Measurements from ENCODE around the gene CHRNA4. TPM values are rescaled to one million over a fixed set of nuclear protein-coding genes. Genes with fewer than 3 reads are reported as not detected.

CHRNA4 gene
- total and polyA plus RNA-seq, 9 of the 15 experiments (the other 6 are each of a cell fraction or from before 2014, with no cell fraction given), result not detected

DNA sequence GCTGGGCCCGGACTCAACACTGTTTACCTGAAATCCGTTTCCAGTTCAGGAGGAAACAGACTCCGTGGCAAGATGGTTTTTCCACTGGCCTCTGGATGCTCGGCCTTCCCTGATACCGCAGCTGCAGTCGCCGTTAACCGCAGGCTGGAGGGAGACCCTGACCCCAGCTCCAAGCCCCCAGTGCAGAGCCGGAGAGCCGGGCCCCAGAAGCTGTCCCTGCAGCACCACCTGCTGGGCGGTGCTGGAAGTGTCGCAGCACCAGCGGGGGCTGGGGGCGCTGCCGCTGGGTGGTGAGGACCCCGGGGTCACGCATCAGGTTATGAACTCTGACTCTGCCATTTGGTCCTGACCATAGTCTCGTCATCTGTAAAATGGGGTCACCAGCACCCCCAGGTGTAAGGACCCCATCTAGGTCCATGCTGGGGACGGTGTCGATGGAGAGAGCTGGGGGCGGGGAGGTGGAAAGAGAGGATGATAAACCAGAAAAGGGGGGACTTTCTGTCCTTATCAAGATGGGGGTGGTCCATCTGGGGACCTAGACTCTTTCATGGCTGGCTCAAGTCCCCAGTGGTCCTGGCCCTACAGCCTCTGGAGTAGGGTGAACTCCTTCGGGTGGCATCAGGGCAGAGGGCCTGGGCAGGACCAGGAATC is 20.8 kb upstream of the CHRNA4 start (continued):
- TF ChIP-seq, protein P1, sequence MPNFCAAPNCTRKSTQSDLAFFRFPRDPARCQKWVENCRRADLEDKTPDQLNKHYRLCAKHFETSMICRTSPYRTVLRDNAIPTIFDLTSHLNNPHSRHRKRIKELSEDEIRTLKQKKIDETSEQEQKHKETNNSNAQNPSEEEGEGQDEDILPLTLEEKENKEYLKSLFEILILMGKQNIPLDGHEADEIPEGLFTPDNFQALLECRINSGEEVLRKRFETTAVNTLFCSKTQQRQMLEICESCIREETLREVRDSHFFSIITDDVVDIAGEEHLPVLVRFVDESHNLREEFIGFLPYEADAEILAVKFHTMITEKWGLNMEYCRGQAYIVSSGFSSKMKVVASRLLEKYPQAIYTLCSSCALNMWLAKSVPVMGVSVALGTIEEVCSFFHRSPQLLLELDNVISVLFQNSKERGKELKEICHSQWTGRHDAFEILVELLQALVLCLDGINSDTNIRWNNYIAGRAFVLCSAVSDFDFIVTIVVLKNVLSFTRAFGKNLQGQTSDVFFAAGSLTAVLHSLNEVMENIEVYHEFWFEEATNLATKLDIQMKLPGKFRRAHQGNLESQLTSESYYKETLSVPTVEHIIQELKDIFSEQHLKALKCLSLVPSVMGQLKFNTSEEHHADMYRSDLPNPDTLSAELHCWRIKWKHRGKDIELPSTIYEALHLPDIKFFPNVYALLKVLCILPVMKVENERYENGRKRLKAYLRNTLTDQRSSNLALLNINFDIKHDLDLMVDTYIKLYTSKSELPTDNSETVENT (CRISPR knock-in tag; IDR thresholded peaks at IDR 0.05), result no peak
- TF ChIP-seq RB1 (IDR thresholded peaks at IDR 0.05; ENCODE audit: low read depth), result peak; percentile 47; the same call in 1 of the 2 replicates
- no peak for TF ChIP-seq CBX2 (IDR thresholded peaks at IDR 0.05; ENCODE audit: insufficient read depth, low read length, poor library complexity, severe bottlenecking)
- no peak for TF ChIP-seq ZNF197 (CRISPR knock-in tag; IDR thresholded peaks at IDR 0.05; ENCODE audit: low read depth)
- TF ChIP-seq, protein P2, sequence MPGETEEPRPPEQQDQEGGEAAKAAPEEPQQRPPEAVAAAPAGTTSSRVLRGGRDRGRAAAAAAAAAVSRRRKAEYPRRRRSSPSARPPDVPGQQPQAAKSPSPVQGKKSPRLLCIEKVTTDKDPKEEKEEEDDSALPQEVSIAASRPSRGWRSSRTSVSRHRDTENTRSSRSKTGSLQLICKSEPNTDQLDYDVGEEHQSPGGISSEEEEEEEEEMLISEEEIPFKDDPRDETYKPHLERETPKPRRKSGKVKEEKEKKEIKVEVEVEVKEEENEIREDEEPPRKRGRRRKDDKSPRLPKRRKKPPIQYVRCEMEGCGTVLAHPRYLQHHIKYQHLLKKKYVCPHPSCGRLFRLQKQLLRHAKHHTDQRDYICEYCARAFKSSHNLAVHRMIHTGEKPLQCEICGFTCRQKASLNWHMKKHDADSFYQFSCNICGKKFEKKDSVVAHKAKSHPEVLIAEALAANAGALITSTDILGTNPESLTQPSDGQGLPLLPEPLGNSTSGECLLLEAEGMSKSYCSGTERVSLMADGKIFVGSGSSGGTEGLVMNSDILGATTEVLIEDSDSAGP (CRISPR knock-in tag; IDR thresholded peaks at IDR 0.05), result no peak
- TF ChIP-seq, protein P3, sequence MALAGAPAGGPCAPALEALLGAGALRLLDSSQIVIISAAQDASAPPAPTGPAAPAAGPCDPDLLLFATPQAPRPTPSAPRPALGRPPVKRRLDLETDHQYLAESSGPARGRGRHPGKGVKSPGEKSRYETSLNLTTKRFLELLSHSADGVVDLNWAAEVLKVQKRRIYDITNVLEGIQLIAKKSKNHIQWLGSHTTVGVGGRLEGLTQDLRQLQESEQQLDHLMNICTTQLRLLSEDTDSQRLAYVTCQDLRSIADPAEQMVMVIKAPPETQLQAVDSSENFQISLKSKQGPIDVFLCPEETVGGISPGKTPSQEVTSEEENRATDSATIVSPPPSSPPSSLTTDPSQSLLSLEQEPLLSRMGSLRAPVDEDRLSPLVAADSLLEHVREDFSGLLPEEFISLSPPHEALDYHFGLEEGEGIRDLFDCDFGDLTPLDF (CRISPR knock-in tag; IDR thresholded peaks at IDR 0.05), result no peak
- TF ChIP-seq, protein P4, sequence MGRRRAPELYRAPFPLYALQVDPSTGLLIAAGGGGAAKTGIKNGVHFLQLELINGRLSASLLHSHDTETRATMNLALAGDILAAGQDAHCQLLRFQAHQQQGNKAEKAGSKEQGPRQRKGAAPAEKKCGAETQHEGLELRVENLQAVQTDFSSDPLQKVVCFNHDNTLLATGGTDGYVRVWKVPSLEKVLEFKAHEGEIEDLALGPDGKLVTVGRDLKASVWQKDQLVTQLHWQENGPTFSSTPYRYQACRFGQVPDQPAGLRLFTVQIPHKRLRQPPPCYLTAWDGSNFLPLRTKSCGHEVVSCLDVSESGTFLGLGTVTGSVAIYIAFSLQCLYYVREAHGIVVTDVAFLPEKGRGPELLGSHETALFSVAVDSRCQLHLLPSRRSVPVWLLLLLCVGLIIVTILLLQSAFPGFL (CRISPR knock-in tag; IDR thresholded peaks at IDR 0.05), result no peak
- TF ChIP-seq SMC3 (conservative IDR thresholded peaks at IDR 0.05; ENCODE audit: insufficient read depth, low read depth, low read length), result peak; percentile 62
- no peak for TF ChIP-seq GABPB2 (CRISPR knock-in tag; conservative IDR thresholded peaks at IDR 0.05)
- TF ChIP-seq, protein P5, sequence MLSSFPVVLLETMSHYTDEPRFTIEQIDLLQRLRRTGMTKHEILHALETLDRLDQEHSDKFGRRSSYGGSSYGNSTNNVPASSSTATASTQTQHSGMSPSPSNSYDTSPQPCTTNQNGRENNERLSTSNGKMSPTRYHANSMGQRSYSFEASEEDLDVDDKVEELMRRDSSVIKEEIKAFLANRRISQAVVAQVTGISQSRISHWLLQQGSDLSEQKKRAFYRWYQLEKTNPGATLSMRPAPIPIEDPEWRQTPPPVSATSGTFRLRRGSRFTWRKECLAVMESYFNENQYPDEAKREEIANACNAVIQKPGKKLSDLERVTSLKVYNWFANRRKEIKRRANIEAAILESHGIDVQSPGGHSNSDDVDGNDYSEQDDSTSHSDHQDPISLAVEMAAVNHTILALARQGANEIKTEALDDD (IDR thresholded peaks at IDR 0.05), result no peak
- no peak for TF ChIP-seq FUS (optimal IDR thresholded peaks at IDR 0.05; ENCODE audit: low read depth, low read length)
- TF ChIP-seq DMBX1 (CRISPR knock-in tag; IDR thresholded peaks at IDR 0.05; ENCODE audit: borderline replicate concordance), result no peak

All from K562 (cell line).